Epithelial cell of esophagus (primary cell): Measurements from ENCODE around the gene KNDC1.

Experiments
- DNase-seq: peaks from one replicate; pipeline ENCODE4 v3.0.0; 2010; ENCODE audit warnings: low read depth
- H3K4me3 ChIP-seq: 2 replicates; pipeline ENCODE4 v1.5.1; 2011; ENCODE audit warnings: mild to moderate bottlenecking, low read length, control low read depth
- TF ChIP-seq, protein P1 (sequence below): IDR thresholded peaks from 2 replicates; pipeline ENCODE4 v1.5.1; 2011; ENCODE audit warnings: low read depth, mild to moderate bottlenecking, low read length, control low read depth, inconsistent platforms; ENCODE audit not compliant: insufficient read depth; ENCODE audit errors: missing control alignments

KNDC1 gene

DNA sequence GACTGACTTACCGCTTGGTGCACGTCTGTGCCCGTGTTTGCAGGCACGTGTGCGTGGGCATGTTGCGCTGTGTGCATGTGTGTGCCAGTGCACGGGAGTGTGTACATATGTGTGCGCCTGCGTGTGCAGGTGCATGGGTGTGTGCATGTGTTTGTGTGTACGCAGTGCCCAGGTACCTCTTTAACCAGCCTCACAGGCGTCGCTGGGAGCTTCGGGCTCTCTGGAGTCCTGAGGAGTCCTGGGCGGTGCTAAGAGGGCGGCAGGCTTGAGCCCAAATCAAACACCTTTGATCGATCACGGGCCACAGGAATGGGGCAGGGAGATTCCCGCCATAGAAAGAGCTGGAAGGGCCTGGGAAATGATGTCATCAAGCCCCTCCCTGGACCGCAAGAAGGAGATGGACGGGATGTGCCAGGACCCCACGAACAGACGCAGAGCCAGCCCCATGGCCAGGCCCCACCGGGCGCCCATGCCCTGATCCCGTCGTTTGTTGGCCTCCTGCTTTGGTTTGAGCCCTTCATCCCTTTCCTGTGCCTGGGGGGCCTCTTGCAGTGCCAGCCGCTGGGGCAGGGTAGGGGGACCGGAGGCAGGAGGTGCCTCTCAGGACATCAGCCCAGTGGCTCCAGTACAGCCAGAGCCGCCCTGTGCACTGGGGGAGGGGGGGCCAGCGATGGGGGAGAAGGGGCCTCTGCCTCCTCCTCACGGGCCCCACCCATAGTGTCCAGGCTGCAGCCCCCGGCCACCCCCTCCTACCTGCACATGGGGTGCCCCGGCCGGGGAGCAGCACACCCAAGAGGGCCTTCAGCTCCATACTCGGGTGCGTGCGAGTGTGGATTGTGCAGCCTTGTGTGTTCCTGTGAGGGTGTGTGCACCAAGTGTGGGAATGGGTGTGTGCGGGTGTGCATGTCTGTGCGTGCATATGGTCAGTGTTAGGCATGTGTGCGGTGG lies 5.8 kb downstream of the KNDC1 start:
- H3K4me3 ChIP-seq = no peak overlapping the region
- TF ChIP-seq, protein P1, sequence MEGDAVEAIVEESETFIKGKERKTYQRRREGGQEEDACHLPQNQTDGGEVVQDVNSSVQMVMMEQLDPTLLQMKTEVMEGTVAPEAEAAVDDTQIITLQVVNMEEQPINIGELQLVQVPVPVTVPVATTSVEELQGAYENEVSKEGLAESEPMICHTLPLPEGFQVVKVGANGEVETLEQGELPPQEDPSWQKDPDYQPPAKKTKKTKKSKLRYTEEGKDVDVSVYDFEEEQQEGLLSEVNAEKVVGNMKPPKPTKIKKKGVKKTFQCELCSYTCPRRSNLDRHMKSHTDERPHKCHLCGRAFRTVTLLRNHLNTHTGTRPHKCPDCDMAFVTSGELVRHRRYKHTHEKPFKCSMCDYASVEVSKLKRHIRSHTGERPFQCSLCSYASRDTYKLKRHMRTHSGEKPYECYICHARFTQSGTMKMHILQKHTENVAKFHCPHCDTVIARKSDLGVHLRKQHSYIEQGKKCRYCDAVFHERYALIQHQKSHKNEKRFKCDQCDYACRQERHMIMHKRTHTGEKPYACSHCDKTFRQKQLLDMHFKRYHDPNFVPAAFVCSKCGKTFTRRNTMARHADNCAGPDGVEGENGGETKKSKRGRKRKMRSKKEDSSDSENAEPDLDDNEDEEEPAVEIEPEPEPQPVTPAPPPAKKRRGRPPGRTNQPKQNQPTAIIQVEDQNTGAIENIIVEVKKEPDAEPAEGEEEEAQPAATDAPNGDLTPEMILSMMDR = no peak
- DNase-seq = no peak

DNA sequence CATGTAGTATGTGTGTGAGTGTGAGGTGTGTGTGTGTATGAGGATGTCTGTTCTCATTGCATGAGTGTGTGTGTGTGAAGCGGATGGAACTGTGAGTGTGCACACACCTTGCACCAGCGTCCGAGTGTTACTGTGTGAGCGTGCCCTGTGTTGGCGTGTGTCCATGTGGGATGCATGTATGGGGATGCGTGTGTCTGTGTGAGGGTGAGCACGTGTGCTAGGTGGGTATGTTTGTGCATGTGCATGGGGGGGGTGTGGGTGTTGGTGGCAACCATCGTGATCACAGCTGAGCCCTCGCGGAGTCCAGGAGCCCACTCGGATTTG lies 6.4 kb downstream of the KNDC1 start:
- no peak for DNase-seq
- TF ChIP-seq, protein P1 = no peak

DNA sequence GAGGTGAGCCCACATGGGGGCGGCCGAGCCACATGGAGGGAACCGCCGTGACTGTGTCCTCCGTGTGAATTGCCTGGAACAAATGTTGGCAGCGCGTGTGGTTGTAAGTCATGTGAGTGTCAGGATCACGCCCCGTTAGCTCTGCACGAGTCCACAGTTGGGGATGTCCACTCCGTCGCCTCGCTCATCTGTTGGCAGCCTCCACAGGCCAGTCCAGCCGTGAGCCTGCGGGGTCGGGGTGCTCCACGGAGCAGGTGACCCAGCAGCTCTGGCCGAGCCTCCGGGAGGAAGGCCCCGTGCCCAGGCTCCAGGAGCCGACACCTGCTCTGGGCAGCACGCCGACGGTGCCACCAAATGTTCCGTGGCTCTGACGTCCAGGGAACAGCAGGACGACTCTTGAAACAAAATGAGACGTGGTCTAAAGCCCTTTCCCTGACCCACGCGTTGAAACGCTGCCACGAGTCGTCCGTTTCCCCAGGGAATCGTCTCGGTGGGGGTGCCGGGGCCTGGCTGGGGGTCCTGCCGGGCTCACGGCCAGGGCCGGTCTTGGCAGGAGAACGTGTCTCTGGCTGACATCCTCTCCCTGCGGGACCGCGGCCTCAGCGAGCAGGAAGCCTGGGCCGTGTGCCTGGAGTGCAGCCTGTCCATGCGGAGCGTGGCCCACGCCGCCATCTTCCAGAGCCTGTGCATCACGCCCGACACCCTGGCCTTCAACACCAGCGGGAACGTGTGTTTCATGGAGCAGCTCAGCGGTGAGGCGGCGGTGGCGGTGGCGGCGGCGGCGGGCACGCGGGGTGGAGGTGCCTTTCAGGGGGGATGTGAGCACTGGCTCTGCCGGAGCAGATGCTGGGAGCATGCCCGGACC lies 7.0 kb downstream of the KNDC1 start:
- H3K4me3 ChIP-seq = no peak overlapping the region
- no peak for DNase-seq
- TF ChIP-seq, protein P1 = no peak

More for the DNA sequence above, 6.4 kb downstream of the KNDC1 start:
- no peak overlapping the region for H3K4me3 ChIP-seq

DNA sequence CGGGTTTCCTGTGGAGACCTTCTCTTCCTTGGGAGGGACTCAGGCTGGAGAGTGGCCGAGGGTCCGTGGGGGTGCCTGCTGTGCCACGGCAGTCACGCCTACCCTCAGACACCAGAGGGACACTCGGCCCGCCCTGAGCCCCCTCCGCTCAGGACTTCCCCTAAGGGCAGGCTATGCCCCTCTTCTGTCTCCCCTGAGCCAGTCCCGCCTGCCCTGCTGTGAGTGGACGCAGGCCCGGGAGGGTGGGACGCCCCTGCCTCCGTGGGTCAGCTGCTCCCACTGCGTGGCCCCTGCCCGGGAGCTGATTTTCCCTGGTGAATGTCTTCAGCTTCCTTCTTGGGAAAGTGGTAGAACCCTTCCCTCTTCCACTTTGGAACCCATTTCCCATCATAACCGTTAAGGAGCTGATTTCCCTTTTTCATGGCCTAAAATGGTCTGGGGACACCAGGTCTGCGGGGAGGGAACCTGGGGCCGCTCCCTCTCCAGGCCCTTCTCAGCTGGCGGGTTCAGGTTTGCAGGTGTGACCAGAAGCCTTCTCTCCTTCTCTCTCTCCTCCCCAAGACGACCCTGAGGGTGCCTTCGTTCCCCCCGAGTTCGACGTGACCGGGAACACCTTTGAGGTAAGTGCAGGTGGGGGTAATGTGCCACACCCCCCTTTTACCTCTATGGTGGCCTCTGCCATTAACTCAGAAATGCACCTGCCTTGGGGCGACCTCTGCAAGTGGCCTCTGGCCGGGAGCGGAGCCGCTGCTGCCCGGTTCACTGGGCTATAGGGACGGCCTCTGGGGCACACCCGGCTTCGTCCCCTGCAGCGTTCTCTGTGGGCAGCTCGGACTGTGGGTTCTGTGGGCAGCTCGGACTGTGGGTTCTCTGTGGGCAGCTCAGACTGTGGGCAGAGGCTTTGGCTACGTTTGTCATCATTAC lies 7.9 kb downstream of the KNDC1 start:
- DNase-seq = no peak
- H3K4me3 ChIP-seq = no peak overlapping the region
- TF ChIP-seq, protein P1 = no peak

DNA sequence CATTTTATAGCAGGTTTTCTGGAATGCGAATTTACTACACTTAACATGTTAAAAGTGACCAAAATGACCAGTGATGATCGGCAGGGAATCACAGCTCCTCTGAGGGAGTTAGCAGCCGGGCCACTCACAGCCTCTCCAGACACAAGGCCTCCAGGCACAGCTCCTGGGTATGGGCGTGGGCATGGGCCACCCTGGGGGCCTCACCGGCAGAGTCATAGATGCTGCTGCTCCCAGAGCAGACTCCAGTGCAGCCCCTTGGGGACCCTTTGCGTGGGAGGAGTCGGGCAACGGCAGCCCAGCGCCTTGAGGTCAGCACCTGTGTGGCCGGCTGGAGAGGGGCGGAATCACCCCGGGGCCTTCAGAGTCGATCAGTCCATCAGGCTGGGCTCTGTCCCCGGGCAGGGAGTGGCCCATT lies 8.6 kb downstream of the KNDC1 start:
- no peak overlapping the region for H3K4me3 ChIP-seq

More for the DNA sequence above, 8.6 kb downstream of the KNDC1 start:
- DNase-seq = no peak
- TF ChIP-seq, protein P1 = no peak
